Measurements from ENCODE around the gene C1QC.

Gene C1QC

DNA sequence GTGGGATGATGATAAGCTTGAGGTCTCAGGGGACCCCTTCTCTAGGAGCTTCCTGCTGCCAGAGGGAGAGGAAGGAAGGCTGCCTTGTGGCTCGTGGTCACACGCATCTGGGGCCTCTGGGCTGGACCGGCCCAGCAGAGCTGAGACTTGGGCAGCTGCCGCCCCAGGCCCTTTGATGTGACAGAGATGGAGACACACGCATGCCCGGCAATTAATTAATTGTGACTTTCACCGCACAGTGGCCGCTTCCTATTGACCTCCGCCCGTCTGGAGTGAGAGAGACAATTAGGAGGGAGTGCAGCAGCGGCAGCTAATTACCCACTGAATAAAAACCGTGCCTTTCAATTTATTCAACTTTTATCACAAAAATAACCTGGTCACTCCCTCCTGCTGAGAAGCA lies 23.6 kb upstream of the C1QC start:
- DNase-seq, result no peak

DNA sequence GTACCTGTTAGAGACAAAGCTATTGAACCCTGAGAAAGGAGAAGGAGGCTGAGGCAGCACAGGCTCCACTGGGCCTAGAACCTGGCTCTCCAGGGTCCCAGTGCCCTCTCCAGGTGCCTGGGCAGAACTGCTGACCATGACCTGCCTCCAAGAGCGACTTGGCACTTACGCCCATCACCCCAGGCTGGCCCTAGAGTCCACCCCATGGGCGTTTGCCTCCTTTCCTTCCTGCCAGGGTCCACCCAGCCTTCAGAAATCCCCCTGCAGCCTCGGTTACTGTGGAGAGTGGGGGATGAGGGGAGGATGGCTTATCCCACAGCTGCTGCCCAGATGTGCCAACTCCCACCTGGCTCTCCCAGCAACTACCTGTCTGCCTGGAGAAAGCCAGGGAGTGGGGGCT lies 21.7 kb upstream of the C1QC start:
- DNase-seq, result no peak

DNA sequence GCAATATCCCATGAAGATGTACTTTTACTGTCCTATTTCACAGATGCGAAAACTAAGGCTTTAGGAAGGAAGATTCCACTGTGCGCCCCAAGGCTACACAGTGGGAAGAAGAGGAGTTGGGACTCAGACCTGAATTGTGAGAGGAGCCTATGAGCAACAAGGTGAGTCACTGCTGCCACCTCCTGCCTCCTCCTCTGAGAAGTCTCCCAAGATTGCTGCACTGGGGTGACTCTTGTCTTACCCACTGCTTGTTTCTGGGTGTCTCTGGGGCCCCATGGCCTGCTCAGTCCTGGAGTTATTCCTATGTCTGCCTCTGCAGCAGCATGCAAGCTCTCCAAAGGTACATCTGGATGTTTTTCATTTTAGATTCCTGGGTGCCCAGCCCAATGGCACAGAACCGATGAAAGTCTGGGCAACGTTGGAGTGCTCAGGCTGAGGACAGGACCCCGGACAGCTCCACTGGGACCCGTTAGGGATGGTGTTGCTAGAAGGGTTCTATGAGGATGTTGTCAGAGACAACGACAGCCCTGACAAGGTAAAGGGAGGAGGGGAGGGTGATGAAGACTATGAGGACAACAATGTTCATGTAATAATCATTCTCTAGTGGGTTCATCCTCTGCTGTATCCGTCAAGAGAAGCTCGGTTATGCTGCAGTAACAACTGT lies 18.0 kb upstream of the C1QC start:
- DNase-seq, result no peak

DNA sequence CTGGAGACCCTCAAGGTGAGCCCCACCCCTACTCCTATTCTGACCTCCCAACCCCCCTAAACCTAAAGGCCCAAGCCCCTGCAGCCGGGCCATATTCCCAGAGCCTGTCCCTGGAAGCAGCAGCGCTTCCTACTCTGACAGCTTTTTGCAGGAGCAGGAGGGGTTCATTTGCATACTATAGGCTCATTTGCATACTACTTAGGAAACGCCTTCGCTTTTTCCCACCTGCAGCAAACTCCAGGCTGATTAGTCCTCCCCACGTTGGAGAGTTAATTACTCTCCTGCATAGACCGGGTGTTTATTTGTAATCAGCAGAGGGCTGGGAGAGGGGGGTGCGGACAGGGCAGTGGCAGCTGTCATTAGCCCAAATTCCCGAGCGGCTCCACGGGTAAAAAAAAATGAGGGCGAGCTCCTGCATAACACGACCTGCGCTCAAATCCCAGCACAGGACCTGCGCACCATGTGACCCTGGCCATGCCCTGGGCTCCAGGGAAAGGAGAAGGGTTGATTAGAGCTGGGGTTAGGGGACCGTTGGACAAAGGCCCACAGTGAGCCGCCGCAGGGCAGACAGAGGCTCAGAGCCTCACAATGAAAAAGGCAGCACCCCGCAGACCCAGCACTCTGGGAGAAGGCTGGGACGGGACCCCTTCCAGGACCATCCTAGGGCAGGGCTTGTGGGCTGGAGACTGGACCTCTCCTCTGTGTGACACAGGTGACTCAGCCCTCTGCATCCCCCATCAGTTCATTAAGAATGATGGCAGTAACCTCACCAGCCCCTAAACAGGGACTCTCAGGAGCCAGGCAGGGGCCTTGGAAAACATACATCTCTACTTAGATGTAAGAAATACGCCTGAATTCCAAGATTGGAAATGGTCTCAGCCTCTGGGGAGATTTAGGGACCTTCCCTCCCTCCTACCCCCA lies 16.9 kb upstream of the C1QC start:
- DNase-seq, result no peak

DNA sequence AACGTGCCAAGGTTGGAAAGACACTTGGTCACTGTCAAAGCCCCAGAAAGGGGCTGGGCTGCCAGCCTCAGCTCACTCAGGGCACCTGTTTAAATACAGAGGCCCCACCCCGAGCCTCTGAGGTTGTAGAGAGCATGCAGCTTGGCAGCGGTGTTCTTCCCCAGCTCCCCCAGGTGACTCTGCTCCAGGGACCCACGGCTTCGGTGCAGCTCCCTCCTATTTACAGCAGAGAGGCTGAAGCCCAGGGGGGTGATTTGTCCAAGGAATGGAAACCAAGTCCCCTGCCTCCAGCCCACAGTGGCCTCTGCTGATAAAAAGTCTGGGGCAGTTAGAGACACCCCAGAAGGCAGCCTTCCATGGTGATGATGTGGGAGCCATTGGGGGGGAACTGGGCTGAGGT lies 16.1 kb upstream of the C1QC start:
- DNase-seq, result no peak

DNA sequence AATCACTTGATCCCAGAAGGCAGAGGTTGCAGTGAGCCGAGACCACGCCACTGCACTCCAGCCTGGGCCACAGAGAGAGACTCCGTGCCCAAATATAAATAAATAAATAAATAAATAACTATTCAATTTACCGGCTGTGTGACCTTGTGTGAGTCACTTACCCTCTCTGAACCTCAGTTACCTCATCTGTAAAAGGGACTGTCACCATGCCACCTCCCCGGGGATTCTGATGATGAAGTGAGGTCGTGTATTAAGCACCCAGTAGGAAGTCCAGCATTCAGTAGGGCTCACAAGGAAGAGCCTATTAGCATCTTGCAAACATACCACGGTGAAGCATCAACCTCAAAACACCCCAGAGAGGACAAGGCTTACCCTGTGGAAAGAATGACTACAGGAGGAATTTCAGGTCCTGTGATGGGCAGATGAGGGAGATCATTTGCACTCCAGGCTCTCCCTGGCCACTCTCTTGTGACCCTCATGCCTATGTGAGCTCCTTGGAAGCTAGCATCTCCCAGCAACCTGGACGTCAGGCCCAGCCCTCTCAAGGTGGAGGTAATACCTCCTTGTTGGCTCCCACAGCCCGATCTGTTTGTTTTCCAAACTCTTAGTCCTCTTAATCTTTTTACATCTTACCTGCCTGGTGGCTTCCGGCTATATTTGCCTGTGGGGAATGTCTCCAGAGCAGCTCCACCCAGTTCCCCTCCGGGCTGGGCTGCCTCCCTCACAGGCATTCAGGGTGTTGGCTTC lies 14.6 kb upstream of the C1QC start:
- no peak for DNase-seq

DNA sequence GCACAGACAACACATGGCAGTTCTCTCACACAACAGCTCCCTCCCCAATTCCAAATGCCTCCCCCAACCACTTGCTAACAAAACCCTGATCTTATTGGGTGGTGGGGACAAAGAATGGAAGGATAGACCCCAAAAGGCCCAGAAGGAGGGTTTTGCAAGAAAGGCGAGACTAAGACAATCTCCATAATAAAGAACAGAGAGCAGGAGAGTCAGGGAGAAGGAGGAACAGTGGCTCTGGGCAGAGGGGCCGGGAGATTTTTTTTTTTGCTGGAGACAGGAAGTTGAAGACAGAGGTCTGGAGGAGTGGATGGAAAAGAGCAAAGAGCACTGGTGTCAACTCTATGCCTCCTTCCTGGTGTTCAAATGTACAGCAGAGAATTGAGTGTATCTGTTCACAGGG lies 13.5 kb upstream of the C1QC start:
- no peak for DNase-seq

DNA sequence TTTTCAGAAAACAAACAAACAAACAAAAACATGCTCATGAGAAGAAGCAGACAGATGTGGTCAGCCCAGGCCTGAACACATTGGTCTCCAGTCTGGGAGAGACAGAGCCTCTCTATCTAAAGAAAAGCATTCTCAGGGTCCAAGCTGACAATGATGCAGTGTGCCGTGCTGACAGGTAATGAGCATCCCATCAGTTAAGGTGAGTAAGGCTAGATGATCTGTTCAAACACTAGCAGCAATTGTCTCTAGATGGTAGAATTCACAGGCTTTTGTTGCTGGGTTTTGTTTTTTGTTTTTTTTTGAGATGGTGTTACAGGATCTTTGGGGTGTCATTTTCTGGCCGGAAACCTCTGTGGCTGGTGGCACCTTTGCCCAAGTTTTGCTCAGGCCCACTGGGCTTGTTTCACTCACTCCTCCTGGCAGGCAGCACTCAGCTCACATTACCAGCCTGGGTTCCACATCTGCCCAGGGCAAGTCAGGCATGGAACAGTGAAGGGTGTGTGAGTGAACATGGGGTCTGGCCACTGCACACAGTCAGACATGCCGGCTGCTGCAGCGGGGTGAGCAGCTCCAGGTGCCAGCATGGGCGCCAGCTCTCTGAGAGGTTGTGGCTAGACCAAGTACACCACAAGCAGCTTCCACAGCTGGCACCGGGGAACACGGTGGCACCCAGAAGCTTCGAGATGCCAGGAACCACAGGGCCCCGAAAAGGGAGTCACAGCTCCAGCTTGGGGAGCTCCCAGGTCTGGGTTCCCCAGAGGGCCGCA lies 9.6 kb upstream of the C1QC start:
- no peak for DNase-seq

DNA sequence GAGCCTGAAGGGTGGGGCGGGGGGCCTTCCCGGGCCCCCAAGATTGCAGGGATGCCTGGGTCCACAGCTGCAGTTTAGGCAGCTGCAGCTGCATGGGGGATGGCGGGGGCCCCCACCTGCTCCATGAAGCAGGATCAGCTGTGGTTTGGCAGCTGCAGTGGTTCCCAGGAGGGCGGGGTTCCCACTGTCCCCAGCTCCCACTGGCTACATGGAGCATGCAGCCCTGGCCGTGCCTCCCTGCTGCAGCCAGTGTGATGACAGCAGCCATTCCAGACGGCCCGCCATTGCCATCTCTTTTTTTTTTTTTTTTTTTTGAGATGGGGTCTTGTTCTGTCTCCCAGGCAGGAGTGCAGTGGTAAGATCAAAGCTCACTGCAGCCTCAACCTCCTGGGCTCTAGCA lies 8.0 kb upstream of the C1QC start:
- no peak for DNase-seq

DNA sequence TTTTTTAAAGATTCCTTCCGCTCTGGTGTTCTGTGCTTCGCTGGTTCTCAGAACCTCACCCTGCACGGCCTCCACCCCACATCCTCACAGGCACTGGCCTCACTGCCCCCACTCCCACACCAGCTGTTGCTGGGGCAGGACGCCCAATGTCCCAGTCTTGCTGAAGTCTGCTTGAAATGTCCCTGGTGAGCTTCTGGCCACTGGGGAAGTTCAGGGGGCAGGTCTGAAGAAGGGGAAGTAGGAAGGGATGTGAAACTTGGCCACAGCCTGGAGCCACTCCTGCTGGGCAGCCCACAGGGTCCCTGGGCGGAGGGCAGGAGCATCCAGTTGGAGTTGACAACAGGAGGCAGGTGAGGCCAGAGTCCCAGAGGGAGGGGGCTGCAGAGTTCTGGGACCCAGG lies 7.1 kb upstream of the C1QC start, which contains the start of gene C1QA:
TSS of gene C1QA (plus strand) at position 276 of the 400 bp plus-strand sequence. CDS start 989 bp downstream, outside the sequence.
- DNase-seq, result no peak

DNA sequence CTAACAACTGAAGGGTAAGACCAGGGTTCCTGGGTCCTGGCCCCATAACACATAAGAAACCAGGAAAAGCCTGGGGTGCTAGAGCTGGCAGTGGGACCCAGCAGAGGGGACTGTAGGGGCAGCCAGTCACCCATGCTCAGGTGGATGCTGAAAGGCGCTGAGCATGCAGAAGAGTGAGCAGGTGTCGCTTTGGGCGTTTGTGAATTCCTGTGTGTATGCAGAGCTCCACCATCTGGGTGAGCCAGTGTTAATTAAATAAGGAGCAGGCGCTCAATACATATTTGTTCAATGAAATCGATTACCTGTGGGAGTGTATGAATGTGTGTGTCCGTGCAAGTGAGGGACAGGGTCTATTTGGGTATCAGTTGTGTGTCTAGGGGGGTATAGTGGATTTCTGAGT lies 6.5 kb upstream of the C1QC start:
- DNase-seq, result no peak

DNA sequence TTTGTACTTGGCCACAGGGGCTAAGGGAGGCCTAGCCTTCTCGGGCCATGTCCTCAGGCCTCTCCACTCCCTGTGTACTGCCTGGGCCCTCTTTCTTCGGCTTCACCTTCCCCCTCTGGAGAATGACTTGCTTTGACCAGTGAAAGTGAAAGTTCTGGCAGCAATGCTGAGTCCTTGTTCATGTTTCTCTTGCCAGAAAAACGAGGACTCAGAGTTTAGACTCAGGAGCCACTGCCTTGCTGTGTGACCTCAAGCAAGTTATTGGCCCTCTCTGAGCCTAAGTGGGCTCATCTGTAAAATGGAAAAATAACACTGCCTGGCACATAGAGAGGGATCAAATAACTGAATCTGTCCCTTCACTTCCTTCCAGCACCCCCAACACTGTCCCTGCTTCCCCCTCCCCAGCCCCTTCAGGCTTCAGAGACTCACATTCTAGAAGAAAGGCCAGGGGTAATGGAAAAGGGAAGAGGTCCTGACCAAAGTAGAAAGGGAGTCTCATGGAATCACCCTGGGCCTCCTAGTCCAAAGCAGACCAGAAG lies 5.5 kb upstream of the C1QC start:
- no peak for DNase-seq

DNA sequence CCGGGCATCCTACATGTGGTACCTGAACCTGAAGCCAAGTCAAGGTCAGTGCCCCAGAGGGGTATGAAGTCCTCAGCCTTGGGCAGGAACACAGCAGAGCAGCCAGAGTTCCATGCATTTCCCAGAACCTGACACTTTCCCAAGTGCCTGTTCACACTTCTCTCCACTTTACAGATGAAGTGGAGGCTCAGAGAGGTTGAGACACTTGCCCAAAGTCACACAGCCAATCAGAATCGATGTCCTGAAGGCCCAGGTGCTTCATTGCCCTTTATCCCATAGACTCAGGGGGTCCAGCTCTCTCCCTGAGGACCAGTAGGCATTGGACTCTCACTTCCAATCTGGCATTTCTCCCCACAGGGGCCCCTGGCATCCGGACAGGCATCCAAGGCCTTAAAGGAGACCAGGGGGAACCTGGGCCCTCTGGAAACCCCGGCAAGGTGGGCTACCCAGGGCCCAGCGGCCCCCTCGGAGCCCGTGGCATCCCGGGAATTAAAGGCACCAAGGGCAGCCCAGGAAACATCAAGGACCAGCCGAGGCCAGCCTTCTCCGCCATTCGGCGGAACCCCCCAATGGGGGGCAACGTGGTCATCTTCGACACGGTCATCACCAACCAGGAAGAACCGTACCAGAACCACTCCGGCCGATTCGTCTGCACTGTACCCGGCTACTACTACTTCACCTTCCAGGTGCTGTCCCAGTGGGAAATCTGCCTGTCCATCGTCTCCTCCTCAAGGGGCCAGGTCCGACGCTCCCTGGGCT lies 4.8 kb upstream of the C1QC start:
- no peak for DNase-seq

DNA sequence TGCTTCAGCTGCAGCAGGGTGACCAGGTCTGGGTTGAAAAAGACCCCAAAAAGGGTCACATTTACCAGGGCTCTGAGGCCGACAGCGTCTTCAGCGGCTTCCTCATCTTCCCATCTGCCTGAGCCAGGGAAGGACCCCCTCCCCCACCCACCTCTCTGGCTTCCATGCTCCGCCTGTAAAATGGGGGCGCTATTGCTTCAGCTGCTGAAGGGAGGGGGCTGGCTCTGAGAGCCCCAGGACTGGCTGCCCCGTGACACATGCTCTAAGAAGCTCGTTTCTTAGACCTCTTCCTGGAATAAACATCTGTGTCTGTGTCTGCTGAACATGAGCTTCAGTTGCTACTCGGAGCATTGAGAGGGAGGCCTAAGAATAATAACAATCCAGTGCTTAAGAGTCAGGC lies 4.1 kb upstream of the C1QC start:
- no peak for DNase-seq

DNA sequence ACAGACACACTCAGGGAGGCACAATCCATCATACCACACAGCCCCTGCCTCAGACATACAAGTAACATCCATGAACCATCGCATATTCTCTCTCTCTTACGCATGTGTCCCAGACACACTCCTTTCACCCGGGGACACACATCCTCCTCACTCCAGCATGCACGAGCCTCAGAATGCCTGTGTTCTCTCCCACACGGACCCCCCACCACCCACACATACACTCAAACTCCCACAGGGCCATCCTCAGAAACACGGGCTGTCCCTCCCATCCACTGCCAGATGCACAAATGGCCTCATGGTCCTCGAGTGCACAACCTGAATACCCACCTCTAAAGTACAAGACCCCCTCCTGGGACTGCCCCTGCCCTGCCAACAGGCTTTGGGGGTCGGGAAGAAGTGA lies 2.2 kb upstream of the C1QC start:
- no peak for DNase-seq

DNA sequence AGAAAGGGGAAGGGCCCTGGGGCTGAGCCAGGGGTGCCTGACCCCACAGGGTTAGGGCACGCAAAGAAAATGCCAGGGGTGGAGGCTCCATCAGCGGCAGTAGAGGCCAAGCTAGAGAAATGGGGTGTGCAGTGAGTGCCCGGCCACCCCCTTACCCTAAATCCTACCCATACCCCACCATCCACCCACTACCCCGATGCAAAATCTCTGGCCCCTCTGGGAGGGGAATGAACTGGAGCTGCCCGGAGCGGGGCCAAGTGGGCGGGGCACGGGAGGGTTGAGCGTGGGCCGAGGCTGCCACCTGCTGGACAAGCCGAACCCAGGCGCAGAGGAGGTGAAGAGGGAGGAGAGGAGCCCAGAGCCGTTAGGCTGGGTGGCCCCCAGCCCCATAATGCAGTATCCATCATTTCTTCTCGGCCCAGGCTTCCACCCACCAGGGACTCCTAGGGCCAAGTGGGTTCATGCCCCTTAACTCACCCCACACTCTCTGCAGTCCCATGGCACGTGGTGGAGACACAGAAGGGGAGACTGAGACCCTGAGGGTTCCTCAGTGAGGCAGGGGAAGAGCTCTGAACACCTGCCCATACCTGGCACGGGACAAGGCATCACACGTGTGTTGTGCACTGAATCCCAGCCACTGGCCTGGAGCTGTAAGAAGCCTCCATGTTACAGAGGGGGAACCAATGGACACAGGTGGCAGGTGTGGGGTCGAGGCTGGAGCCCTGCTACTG lies 1.4 kb upstream of the C1QC start:
- DNase-seq, result no peak

DNA sequence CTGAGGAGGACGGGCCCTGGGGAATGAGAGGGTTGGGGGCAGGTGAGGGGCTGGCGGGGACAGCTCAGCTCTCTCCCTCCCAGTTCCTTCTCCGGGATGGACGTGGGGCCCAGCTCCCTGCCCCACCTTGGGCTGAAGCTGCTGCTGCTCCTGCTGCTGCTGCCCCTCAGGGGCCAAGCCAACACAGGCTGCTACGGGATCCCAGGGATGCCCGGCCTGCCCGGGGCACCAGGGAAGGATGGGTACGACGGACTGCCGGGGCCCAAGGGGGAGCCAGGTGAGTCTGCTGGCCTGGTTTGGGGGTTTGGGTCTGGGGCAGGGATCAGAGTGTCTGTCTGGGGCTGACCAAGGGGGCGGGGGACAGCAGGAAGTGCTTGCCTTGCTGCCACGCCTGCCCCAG lies 495 bp downstream of the C1QC start:
- DNase-seq, result no peak

DNA sequence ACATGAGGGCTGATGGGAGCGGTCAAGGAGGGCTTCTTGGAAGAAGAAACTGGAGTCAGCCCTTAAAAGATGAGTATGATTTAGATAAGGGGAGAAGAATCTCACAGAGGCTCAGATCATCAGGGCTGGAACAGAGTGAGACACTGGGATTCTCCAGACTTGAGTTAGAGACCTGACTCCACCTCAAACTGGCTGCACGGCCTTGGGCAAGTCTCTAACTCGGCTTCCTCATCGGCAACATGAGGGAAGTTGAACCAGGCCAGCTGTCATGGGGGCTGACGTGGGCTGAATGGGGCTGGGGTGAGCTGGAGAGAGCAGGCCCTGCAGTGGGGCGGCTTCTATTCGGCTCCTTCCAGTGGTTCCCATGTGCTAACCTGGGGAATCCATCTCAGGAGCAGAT lies 2.5 kb downstream of the C1QC start:
- no peak for DNase-seq

DNA sequence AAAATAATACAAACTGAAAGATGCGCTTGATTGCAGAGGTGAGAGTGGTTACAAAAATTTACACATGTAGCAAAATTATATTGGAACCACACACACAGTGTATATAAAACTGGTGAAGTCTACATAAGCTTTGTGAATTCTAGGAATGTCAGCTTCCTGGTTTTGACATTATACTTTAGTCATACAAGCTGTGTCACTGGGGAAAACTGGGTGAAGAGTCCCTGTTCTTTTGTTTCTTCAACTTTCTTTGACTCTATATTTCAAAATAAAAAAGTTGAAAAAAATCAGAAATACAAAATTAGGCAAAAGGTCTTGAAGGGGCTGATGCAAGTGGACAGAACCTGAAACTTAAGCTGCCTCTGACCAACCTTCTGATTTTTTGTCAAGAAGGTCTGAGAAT lies 3.0 kb downstream of the C1QC start:
- DNase-seq, result no peak

DNA sequence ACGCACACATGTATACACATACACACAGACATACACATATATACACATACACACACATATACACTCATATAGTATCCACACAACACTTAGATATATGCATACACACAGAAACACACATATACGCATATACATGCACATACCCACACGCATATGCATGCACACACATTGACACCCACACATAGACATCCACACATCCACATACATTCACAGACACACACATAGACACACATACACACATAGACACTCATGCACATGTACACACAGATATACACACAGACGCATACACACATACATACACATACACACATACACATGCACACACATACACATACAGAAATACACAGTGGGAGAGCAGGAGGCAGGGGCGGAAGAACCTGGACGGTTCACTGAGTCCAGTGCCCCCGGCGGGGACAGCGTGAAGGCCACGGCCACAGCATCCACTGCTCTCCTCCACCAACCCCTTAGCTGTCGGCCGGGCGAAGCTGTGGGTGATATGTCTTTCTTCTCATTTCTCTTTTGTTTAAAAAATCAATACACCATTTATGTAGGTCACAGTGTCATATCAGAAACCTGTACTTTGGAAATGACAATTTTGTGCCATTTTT lies 6.8 kb downstream of the C1QC start:
- DNase-seq, result no peak
